ENCODE data around the gene ADNP2.

- TF ChIP-seq, protein P1, sequence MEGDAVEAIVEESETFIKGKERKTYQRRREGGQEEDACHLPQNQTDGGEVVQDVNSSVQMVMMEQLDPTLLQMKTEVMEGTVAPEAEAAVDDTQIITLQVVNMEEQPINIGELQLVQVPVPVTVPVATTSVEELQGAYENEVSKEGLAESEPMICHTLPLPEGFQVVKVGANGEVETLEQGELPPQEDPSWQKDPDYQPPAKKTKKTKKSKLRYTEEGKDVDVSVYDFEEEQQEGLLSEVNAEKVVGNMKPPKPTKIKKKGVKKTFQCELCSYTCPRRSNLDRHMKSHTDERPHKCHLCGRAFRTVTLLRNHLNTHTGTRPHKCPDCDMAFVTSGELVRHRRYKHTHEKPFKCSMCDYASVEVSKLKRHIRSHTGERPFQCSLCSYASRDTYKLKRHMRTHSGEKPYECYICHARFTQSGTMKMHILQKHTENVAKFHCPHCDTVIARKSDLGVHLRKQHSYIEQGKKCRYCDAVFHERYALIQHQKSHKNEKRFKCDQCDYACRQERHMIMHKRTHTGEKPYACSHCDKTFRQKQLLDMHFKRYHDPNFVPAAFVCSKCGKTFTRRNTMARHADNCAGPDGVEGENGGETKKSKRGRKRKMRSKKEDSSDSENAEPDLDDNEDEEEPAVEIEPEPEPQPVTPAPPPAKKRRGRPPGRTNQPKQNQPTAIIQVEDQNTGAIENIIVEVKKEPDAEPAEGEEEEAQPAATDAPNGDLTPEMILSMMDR (conservative IDR thresholded peaks at IDR 0.05): no peak
- TF ChIP-seq EZH2 (IDR thresholded peaks at IDR 0.05; ENCODE audit: low read depth): no peak
These were observed 54.1 kb downstream of the ADNP2 start for GRCh38 chr18:80163183-80163582.
